WTC11 (cell line): ENCODE data around the gene MEP1B. TPM values are rescaled to one million over a fixed set of nuclear protein-coding genes. Genes with fewer than 3 reads are reported as not detected.

Experiments used
- ATAC-seq: fragments of 200-7000 bp; cut with Tn5 transposase; 2 replicates; pipeline ENCODE4 v1.10.0; 2021; ENCODE audit warnings: mild to moderate bottlenecking, moderate library complexity
- CTCF ChIA-PET: fragments of 300-600 bp; sonication (Branson Sonifier 250); formaldehyde crosslinking; loops from one replicate; lab custom pipeline; 2021; ENCODE audit warnings: antibody characterized with exemption; lab: Charles Lee
- POLR2A ChIA-PET: fragments of 350-600 bp; sonication (Branson Sonifier 250); formaldehyde crosslinking; loops from one replicate; lab custom pipeline; 2021; ENCODE audit warnings: antibody characterized with exemption; lab: Charles Lee
- DNase-seq: peaks from one replicate; pipeline ENCODE4 v3.0.0; 2021; ENCODE audit warnings: low spot score
- H3K27ac Mint-ChIP-seq: 2 replicates; pipeline ENCODE4 v1.8.0; 2021; ENCODE audit warnings: mixed read lengths
- H3K27me3 Mint-ChIP-seq: 2 replicates; pipeline ENCODE4 v1.8.0; 2021; ENCODE audit warnings: low read depth, mild to moderate bottlenecking, moderate library complexity, mixed read lengths
- H3K36me3 Mint-ChIP-seq: 2 replicates; pipeline ENCODE4 v1.8.0; 2021; ENCODE audit warnings: mixed read lengths
- H3K4me1 Mint-ChIP-seq: 2 replicates; pipeline ENCODE4 v1.8.0; 2022; ENCODE audit warnings: mixed read lengths
- H3K4me3 Mint-ChIP-seq: 2 replicates; pipeline ENCODE4 v1.8.0; 2021; ENCODE audit warnings: mild to moderate bottlenecking, moderate library complexity, mixed read lengths
- H3K9me3 Mint-ChIP-seq: 2 replicates; pipeline ENCODE4 v1.8.0; 2021; ENCODE audit warnings: mixed read lengths
- ATF1 ChIP-seq: sonication (generic); formaldehyde crosslinking; IDR thresholded peaks from 2 replicates; pipeline ENCODE4 v1.8.1; 2023; ENCODE audit warnings: mild to moderate bottlenecking, moderate library complexity, missing genetic modification reagents
- FOXP1 ChIP-seq: sonication (generic); formaldehyde crosslinking; IDR thresholded peaks from 2 replicates; pipeline ENCODE4 v1.8.0; 2022; ENCODE audit warnings: missing genetic modification reagents, mild to moderate bottlenecking, moderate library complexity, borderline replicate concordance
- JAZF1 ChIP-seq: fragments of 250-450 bp; sonication (Bioruptor Pico); IDR thresholded peaks from 2 replicates; pipeline ENCODE4 v1.9.0; 2021; ENCODE audit warnings: moderate library complexity, mild to moderate bottlenecking, inconsistent platforms
- MYBL2 ChIP-seq: sonication (generic); formaldehyde crosslinking; IDR thresholded peaks from 2 replicates; pipeline ENCODE4 v1.8.1; 2023; ENCODE audit warnings: mild to moderate bottlenecking, moderate library complexity, missing genetic modification reagents
- NFYB ChIP-seq: sonication (generic); formaldehyde crosslinking; conservative IDR thresholded peaks from 2 replicates; pipeline ENCODE4 v1.8.0; 2022; ENCODE audit warnings: low read depth, missing genetic modification reagents
- NR2C2 ChIP-seq: sonication (generic); formaldehyde crosslinking; IDR thresholded peaks from 2 replicates; pipeline ENCODE4 v1.8.0; 2022; ENCODE audit warnings: mild to moderate bottlenecking, missing genetic modification reagents
- NR3C1 ChIP-seq: sonication (generic); formaldehyde crosslinking; conservative IDR thresholded peaks from 2 replicates; pipeline ENCODE4 v1.8.1; 2023; ENCODE audit warnings: low read depth, mild to moderate bottlenecking, missing genetic modification reagents
- OVOL2 ChIP-seq: fragments of 250-450 bp; sonication (Bioruptor Pico); IDR thresholded peaks from 2 replicates; pipeline ENCODE4 v1.9.0; 2021; ENCODE audit warnings: mild to moderate bottlenecking, borderline replicate concordance
- SMAD4 ChIP-seq: sonication (generic); formaldehyde crosslinking; IDR thresholded peaks from 2 replicates; pipeline ENCODE4 v1.8.0; 2022; ENCODE audit warnings: mild to moderate bottlenecking, missing genetic modification reagents
- SP1 ChIP-seq: sonication (generic); formaldehyde crosslinking; conservative IDR thresholded peaks from 2 replicates; pipeline ENCODE4 v1.8.1; 2022; ENCODE audit warnings: missing genetic modification reagents
- ZNF138 ChIP-seq: sonication (generic); formaldehyde crosslinking; conservative IDR thresholded peaks from 2 replicates; pipeline ENCODE4 v1.8.1; 2022; ENCODE audit warnings: mild to moderate bottlenecking, moderate library complexity, missing genetic modification reagents
- ZNF416 ChIP-seq: fragments of 250-450 bp; sonication (Bioruptor Pico); IDR thresholded peaks from 2 replicates; pipeline ENCODE4 v1.9.0; 2021; ENCODE audit warnings: mild to moderate bottlenecking, inconsistent platforms
- ZNF423 ChIP-seq: fragments of 250-450 bp; sonication (Bioruptor Pico); IDR thresholded peaks from 2 replicates; pipeline ENCODE4 v2.1.2; 2022; ENCODE audit warnings: mild to moderate bottlenecking, moderate library complexity
- total RNA-seq: library from RNA; stranded (reverse); gene quantifications from 3 replicates; pipeline ENCODE4 v1.2.3, GENCODE V29; 2021
- TF ChIP-seq, protein P1 (sequence below): sonication (generic); formaldehyde crosslinking; IDR thresholded peaks from 2 replicates; pipeline ENCODE4 v1.8.1; 2023; ENCODE audit warnings: mild to moderate bottlenecking, missing genetic modification reagents
- TF ChIP-seq, protein P2 (sequence below): sonication (generic); formaldehyde crosslinking; IDR thresholded peaks from 2 replicates; pipeline ENCODE4 v1.8.0; 2022; ENCODE audit warnings: mild to moderate bottlenecking, missing genetic modification reagents
- TF ChIP-seq, protein P3 (sequence below): sonication (generic); formaldehyde crosslinking; IDR thresholded peaks from 2 replicates; pipeline ENCODE4 v1.8.1; 2022; ENCODE audit warnings: low read depth, missing genetic modification reagents, borderline replicate concordance
- TF ChIP-seq, protein P4 (sequence below): sonication (generic); formaldehyde crosslinking; IDR thresholded peaks from 2 replicates; pipeline ENCODE4 v1.8.1; 2022; ENCODE audit warnings: mild to moderate bottlenecking, missing genetic modification reagents, moderate library complexity, borderline replicate concordance
- TF ChIP-seq, protein P5 (sequence below): fragments of 250-450 bp; sonication (Bioruptor Pico); IDR thresholded peaks from 2 replicates; pipeline ENCODE4 v1.9.0; 2021; ENCODE audit warnings: mild to moderate bottlenecking
- TF ChIP-seq, protein P6 (sequence below): sonication (generic); formaldehyde crosslinking; IDR thresholded peaks from 2 replicates; pipeline ENCODE4 v1.8.1; 2023; ENCODE audit warnings: mild to moderate bottlenecking, missing genetic modification reagents, moderate library complexity

The MEP1B gene
- total RNA-seq, 1 experiment from 2014 or later, result not detected

DNA sequence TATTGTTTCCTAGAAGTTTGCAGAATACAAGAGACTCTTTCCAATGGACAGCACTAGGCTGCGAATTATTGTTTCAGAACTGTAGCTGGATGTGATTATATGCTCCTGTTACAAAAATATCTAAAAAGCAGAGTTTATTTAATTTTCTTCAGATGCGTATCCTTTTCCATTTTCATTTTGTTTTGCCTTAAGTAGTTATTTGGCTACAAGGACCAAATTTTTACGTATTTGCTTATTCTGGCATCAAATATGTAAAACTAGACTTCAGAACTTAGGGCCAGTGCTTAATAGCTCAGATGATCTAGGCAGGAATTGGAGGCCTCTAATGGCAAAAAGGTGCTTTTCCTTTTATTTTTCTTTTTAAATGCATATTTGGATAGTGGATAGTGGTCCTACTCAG, 18.7 kb downstream of the MEP1B start:
- Mint-ChIP-seq H3K4me3 (no peak overlapping the region), H3K4me1 (no peaks in the 10 kb centered on the region), H3K9me3 (no peaks in the 10 kb centered on the region), H3K27ac (no peak overlapping the region), H3K27me3 (no peaks in the 10 kb centered on the region), H3K36me3 (no peaks in the 10 kb centered on the region)
- ChIA-PET CTCF (interaction anchor here (2.3 kb wide), 1 partner anchor 51 kb away, joined by 4 read pairs; no protein-coding TSS in a partner anchor), POLR2A (no interaction called here)
- no peak for DNase-seq
- no peak for ATAC-seq
- no peak for TF ChIP-seq MYBL2 (CRISPR knock-in tag)
- no peak for TF ChIP-seq NFYB

DNA sequence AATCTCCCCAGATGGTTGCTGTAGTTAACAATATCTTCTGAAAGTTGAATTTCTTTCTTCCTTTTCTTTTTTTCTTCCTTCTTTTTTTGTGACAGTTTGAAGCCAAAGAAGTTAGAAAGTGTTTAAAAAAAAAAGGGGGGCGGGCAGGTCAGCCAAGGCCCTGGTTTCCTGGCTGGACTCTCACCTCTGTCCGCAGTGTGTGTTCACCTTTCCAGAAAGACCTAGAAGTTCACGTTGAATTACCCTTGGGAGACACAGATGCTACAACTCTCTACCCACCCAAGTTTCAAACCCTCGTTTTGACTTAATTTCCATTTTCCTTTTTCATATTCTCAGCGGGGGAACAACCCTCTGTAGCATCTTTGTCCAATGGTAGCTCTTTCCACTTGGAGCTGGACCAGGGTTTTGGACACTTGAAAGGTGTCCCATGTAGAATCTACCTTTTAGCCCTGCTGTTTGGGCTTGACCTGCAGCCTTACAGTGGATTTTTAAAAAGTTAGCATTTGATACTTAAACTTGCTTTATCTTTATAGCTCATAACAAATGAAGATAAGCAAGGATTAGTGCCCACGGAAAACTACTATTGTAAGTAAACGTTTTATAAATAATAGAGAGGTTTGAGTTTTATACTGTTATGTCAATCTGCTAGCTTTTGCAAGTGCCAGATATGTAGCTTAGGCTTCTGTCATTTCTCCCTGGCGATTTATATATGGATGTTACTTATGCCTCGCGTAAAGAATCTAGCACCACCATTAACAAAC, 20.0 kb downstream of the MEP1B start:
- POLR2A ChIA-PET, result no interaction called here

DNA sequence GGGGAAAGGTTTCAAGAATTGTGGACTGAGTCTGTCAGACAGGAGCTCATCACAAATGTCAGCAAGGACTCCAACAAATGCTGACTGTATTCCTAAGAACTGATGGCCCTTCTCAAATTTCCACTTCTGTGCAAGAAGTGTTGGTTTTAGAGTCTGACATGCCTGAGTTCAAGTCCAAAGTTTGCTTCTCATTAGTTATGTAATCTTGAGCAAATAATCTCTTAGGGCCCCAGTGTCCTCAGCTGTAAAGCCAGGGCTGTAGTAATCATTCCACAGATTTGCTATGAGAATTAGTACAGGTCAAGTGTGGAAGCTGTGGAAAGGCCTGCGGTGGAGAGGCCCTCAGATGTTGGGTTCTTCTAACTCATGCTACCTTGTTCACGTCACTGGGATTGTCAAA, 23.9 kb downstream of the MEP1B start:
- POLR2A ChIA-PET, result no interaction called here
- no peak for DNase-seq
- no peaks in the 10 kb centered on the region for H3K4me1 Mint-ChIP-seq

More for the DNA sequence above, 20.0 kb downstream of the MEP1B start:
- Mint-ChIP-seq H3K4me3 (no peak overlapping the region), H3K9me3 (no peaks in the 10 kb centered on the region), H3K4me1 (no peaks in the 10 kb centered on the region), H3K27ac (no peak overlapping the region), H3K36me3 (no peaks in the 10 kb centered on the region), H3K27me3 (no peaks in the 10 kb centered on the region)
- TF ChIP-seq, protein P1, sequence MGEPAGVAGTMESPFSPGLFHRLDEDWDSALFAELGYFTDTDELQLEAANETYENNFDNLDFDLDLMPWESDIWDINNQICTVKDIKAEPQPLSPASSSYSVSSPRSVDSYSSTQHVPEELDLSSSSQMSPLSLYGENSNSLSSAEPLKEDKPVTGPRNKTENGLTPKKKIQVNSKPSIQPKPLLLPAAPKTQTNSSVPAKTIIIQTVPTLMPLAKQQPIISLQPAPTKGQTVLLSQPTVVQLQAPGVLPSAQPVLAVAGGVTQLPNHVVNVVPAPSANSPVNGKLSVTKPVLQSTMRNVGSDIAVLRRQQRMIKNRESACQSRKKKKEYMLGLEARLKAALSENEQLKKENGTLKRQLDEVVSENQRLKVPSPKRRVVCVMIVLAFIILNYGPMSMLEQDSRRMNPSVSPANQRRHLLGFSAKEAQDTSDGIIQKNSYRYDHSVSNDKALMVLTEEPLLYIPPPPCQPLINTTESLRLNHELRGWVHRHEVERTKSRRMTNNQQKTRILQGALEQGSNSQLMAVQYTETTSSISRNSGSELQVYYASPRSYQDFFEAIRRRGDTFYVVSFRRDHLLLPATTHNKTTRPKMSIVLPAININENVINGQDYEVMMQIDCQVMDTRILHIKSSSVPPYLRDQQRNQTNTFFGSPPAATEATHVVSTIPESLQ (CRISPR knock-in tag), result no peak
- TF ChIP-seq FOXP1 (CRISPR knock-in tag), result no peak
- TF ChIP-seq, protein P2, sequence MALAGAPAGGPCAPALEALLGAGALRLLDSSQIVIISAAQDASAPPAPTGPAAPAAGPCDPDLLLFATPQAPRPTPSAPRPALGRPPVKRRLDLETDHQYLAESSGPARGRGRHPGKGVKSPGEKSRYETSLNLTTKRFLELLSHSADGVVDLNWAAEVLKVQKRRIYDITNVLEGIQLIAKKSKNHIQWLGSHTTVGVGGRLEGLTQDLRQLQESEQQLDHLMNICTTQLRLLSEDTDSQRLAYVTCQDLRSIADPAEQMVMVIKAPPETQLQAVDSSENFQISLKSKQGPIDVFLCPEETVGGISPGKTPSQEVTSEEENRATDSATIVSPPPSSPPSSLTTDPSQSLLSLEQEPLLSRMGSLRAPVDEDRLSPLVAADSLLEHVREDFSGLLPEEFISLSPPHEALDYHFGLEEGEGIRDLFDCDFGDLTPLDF, result no peak
- CTCF ChIA-PET, result interaction anchor here (1.6 to 2.3 kb wide), 2 partner anchors 29 to 52 kb away, joined by 3 to 4 read pairs; no protein-coding TSS in a partner anchor
- ATAC-seq, result no peak
- DNase-seq, result no peak

DNA sequence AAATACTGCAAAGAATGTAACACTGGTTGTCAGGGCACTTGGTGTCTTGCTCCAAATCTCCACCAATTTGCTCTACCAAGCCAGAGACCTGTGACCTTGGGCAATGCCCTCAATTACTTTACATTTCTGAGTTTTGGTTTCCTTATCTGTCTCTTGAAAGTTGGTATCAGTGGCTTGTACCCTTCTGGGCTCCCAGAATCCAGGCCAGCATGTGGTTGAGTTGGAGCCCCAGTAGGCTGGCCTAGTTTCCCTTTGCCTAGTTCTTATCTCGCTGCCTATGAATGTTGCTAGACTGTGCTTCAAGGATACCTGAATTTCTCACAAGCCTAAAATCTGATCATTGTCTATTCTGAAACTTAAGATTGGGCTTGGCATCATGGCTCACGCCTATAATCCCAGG, 26.6 kb downstream of the MEP1B start:
- DNase-seq (no peak), ATAC-seq (no peak)
- TF ChIP-seq, protein P3, sequence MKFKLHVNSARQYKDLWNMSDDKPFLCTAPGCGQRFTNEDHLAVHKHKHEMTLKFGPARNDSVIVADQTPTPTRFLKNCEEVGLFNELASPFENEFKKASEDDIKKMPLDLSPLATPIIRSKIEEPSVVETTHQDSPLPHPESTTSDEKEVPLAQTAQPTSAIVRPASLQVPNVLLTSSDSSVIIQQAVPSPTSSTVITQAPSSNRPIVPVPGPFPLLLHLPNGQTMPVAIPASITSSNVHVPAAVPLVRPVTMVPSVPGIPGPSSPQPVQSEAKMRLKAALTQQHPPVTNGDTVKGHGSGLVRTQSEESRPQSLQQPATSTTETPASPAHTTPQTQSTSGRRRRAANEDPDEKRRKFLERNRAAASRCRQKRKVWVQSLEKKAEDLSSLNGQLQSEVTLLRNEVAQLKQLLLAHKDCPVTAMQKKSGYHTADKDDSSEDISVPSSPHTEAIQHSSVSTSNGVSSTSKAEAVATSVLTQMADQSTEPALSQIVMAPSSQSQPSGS (CRISPR knock-in tag), result no peak
- TF ChIP-seq ZNF423 (CRISPR knock-in tag), result no peak
- TF ChIP-seq, protein P4, sequence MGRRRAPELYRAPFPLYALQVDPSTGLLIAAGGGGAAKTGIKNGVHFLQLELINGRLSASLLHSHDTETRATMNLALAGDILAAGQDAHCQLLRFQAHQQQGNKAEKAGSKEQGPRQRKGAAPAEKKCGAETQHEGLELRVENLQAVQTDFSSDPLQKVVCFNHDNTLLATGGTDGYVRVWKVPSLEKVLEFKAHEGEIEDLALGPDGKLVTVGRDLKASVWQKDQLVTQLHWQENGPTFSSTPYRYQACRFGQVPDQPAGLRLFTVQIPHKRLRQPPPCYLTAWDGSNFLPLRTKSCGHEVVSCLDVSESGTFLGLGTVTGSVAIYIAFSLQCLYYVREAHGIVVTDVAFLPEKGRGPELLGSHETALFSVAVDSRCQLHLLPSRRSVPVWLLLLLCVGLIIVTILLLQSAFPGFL, result no peak
- TF ChIP-seq, protein P5, sequence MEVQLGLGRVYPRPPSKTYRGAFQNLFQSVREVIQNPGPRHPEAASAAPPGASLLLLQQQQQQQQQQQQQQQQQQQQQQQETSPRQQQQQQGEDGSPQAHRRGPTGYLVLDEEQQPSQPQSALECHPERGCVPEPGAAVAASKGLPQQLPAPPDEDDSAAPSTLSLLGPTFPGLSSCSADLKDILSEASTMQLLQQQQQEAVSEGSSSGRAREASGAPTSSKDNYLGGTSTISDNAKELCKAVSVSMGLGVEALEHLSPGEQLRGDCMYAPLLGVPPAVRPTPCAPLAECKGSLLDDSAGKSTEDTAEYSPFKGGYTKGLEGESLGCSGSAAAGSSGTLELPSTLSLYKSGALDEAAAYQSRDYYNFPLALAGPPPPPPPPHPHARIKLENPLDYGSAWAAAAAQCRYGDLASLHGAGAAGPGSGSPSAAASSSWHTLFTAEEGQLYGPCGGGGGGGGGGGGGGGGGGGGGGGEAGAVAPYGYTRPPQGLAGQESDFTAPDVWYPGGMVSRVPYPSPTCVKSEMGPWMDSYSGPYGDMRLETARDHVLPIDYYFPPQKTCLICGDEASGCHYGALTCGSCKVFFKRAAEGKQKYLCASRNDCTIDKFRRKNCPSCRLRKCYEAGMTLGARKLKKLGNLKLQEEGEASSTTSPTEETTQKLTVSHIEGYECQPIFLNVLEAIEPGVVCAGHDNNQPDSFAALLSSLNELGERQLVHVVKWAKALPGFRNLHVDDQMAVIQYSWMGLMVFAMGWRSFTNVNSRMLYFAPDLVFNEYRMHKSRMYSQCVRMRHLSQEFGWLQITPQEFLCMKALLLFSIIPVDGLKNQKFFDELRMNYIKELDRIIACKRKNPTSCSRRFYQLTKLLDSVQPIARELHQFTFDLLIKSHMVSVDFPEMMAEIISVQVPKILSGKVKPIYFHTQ (CRISPR knock-in tag), result no peak
- no peaks in the 10 kb centered on the region for H3K27me3 Mint-ChIP-seq
- ChIA-PET POLR2A (no interaction called here), CTCF (no interaction called here)
- no peak overlapping the region for H3K27ac Mint-ChIP-seq
- H3K4me3 Mint-ChIP-seq, result no peak overlapping the region
- no peaks in the 10 kb centered on the region for H3K36me3 Mint-ChIP-seq
- H3K4me1 Mint-ChIP-seq, result peaks cover 6% of the 10 kb centered on the region; the same call in 1 of the 2 replicates
- H3K9me3 Mint-ChIP-seq, result no peaks in the 10 kb centered on the region

More for the DNA sequence above, 23.9 kb downstream of the MEP1B start:
- CTCF ChIA-PET, result interaction anchor here (1.5 kb wide), 1 partner anchor 56 kb away, joined by 3 read pairs; no protein-coding TSS in a partner anchor
- H3K27ac Mint-ChIP-seq, result no peak overlapping the region
- TF ChIP-seq, protein P6, sequence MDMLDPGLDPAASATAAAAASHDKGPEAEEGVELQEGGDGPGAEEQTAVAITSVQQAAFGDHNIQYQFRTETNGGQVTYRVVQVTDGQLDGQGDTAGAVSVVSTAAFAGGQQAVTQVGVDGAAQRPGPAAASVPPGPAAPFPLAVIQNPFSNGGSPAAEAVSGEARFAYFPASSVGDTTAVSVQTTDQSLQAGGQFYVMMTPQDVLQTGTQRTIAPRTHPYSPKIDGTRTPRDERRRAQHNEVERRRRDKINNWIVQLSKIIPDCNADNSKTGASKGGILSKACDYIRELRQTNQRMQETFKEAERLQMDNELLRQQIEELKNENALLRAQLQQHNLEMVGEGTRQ, result no peak
- no peak for TF ChIP-seq NR2C2 (CRISPR knock-in tag)
- no peak for TF ChIP-seq ATF1 (CRISPR knock-in tag)
- TF ChIP-seq ZNF138 (CRISPR knock-in tag), result no peak
- TF ChIP-seq OVOL2 (CRISPR knock-in tag), result no peak
- no peak for TF ChIP-seq MYBL2 (CRISPR knock-in tag)
- TF ChIP-seq JAZF1 (CRISPR knock-in tag), result no peak
- TF ChIP-seq, protein P3 (CRISPR knock-in tag), result no peak
- TF ChIP-seq ZNF416 (CRISPR knock-in tag), result no peak
- no peak for TF ChIP-seq ZNF423 (CRISPR knock-in tag)
- TF ChIP-seq SMAD4, result no peak
- no peak for TF ChIP-seq SP1 (CRISPR knock-in tag)
- TF ChIP-seq NR3C1, result no peak
- no peak for ATAC-seq
- H3K4me3 Mint-ChIP-seq, result no peak overlapping the region
- H3K9me3 Mint-ChIP-seq, result no peaks in the 10 kb centered on the region
- no peaks in the 10 kb centered on the region for H3K36me3 Mint-ChIP-seq
- no peaks in the 10 kb centered on the region for H3K27me3 Mint-ChIP-seq
